GM12873 (cell line): Measurements from ENCODE around the gene TMEM43.

Source experiments
- CTCF ChIP-seq: IDR thresholded peaks from 2 replicates; pipeline ENCODE4 v1.5.1; 2012; ENCODE audit warnings: low read depth, mild to moderate bottlenecking, moderate library complexity, low read length, control low read depth; ENCODE audit not compliant: insufficient read depth; ENCODE audit errors: missing control alignments

The TMEM43 gene

DNA sequence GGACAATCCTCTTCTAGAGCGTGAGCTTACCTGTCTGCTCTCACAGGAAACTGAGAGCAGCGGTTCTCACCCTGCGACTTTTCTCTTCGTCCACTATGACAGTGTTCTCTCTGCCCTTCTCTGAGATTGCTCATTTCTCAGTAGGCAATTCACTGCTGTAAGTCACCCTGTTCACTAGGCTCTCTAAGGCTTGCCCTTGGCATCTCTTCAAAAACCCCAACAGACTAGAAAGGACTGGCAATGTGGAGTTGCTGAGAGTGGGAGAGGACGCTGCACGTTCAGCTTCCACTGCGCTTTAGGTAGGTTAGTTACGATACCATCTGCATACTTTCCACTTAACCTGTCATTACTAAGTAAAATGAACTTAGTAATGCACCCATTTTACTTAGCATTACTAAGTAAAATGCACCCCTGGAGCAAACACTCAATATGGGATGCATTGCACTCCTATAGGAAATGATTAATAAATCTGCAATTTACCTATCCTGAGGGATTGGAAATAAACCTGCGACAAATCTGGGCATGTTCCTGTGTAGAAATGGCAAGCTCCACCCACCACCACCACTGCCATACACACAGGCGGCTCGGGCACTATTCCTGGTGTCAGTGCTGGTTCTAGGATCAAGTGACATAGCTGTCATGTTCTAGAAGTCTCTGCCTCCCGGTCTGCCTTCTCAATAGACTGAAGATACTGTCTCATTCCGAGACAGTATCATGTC, 32.1 kb downstream of the TMEM43 start:
- no peak for TF ChIP-seq CTCF

GRCh38 chr3:14157951-14158350, 33.1 kb downstream of the TMEM43 start:
- no peak for TF ChIP-seq CTCF

DNA sequence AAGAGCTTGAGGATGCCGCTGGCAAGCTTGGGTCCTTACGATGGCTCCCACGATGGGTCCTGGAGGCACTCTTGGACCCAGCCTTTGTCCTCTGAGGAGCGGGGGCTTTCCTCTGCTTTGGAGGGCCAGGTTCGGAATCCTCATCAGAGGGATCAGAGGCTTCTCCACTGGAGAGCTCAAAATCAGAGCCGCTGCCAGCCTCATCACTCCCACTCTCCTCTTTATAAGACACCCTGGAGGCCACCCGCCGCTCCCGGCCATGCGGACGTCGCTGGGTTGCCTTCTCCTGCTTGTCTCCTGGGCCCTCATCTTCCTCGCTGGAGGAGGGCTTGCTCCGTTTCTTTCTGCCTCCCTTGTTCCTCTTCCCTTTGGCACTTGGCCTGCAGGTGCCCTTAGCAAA, 33.5 kb downstream of the TMEM43 start:
- no peak for TF ChIP-seq CTCF

GRCh38 chr3:14159426-14159825, 34.6 kb downstream of the TMEM43 start:
- no peak for TF ChIP-seq CTCF

DNA sequence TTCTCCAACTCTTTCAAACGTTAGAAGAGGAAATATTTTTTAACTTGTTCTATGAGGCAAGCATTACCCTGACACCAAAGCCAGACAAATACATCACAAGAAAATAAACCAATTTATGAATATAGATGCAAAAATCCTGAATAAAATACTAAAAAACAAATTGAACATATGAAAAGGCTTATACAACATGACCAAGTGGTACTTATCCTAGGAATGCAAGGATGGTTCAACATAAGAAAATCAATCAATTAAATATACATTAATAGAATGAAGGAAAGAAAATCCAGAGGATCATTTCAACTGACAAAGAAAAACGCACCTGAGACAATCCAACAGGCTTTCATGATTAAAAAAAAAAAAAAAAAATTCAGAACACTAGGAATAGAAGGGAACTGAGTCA, 36.4 kb downstream of the TMEM43 start:
- no peak for TF ChIP-seq CTCF

DNA sequence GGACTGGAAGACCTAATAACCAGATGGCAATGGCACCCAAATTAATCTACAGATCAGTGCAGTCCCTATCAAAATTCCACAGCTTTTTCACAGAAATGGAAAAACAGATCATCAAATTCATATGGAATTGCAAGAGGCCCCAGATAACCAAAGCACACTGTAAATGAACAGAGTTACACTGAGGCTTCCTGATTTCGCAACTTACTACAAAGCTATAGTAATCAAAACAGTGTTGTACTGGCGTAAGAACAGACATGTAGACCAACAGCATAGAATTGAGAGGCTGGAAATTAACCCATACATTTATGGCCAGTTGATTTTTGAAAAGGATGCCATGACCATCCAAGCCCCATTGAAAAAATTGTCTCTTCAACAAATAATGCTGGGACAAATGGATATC, 37.3 kb downstream of the TMEM43 start:
- no peak for TF ChIP-seq CTCF

- no peak for TF ChIP-seq CTCF
These were observed 42.2 kb downstream of the TMEM43 start for GRCh38 chr3:14166877-14167603.
